ENCODE measurements around the gene RILPL1. TPM values are rescaled to one million over a fixed set of nuclear protein-coding genes. Genes with fewer than 3 reads are reported as not detected.

Gene RILPL1
- total and polyA plus RNA-seq, 2 donors (not counting 1 experiment from before 2014, with no cell fraction given), result 7.8 to 15.8 TPM

GRCh38 chr12:123428591-123428990 is 104.9 kb downstream of the RILPL1 start:
- DNase-seq (ENCODE audit: low read depth in 2 of 2), result no peak
- Histone ChIP-seq H4K20me1 (ENCODE audit: control insufficient read depth, extremely low read depth, insufficient read depth, low read length) (no peaks in the 10 kb centered on the region), H3K27ac (ENCODE audit: insufficient read depth, low read length) (no peak overlapping the region), H3K4me2 (ENCODE audit: extremely low read depth, insufficient read depth, low read length) (no peak overlapping the region), H2AFZ (ENCODE audit: low read length) (no peak overlapping the region), H3K27me3 (ENCODE audit: control insufficient read depth, insufficient read depth, low read length) (no peaks in the 10 kb centered on the region), H3K36me3 (ENCODE audit: control insufficient read depth, insufficient read depth, low read length) (no peaks in the 10 kb centered on the region), H3K9ac (ENCODE audit: insufficient read depth, low read length) (no peak overlapping the region), H3K4me1 (ENCODE audit: control insufficient read depth, extremely low read depth, insufficient read depth, low read length) (no peaks in the 10 kb centered on the region), H3K9me3 (ENCODE audit: control insufficient read depth, insufficient read depth, low read depth, low read length) (no peaks in the 10 kb centered on the region), H3K79me2 (ENCODE audit: control insufficient read depth, insufficient read depth, low read length) (no peaks in the 10 kb centered on the region), H3K4me3 (replicated peaks in 1 of 4; ENCODE audit: control extremely low read depth in 1 of 4, insufficient read depth in 1 of 4, low read depth in 3 of 4, low read length in 4 of 4) (no peak overlapping the region)
- TF ChIP-seq CTCF (conservative IDR thresholded peaks at IDR 0.05 in 1 of 2, IDR thresholded peaks at IDR 0.05 in 1 of 2; ENCODE audit: low read depth in 1 of 2, low read length in 2 of 2), result no peak
- no peak for TF ChIP-seq EZH2 (IDR thresholded peaks at IDR 0.05; ENCODE audit: low read length, missing control alignments)

- Histone ChIP-seq H4K20me1 (ENCODE audit: control insufficient read depth, extremely low read depth, insufficient read depth, low read length) (no peaks in the 10 kb centered on the region), H3K27ac (ENCODE audit: insufficient read depth, low read length) (no peak overlapping the region), H3K27me3 (ENCODE audit: control insufficient read depth, insufficient read depth, low read length) (no peaks in the 10 kb centered on the region), H3K4me2 (ENCODE audit: extremely low read depth, insufficient read depth, low read length) (no peak overlapping the region), H3K4me1 (ENCODE audit: control insufficient read depth, extremely low read depth, insufficient read depth, low read length) (no peaks in the 10 kb centered on the region), H3K9ac (ENCODE audit: insufficient read depth, low read length) (no peak overlapping the region), H3K4me3 (replicated peaks in 1 of 4; ENCODE audit: control extremely low read depth in 1 of 4, insufficient read depth in 1 of 4, low read depth in 3 of 4, low read length in 4 of 4) (no peak overlapping the region), H3K9me3 (ENCODE audit: control insufficient read depth, insufficient read depth, low read depth, low read length) (no peaks in the 10 kb centered on the region), H2AFZ (ENCODE audit: low read length) (no peak overlapping the region), H3K36me3 (ENCODE audit: control insufficient read depth, insufficient read depth, low read length) (no peaks in the 10 kb centered on the region), H3K79me2 (ENCODE audit: control insufficient read depth, insufficient read depth, low read length) (no peaks in the 10 kb centered on the region)
- TF ChIP-seq EZH2 (IDR thresholded peaks at IDR 0.05; ENCODE audit: low read length, missing control alignments), result no peak
- no peak for TF ChIP-seq CTCF (conservative IDR thresholded peaks at IDR 0.05 in 1 of 2, IDR thresholded peaks at IDR 0.05 in 1 of 2; ENCODE audit: low read depth in 1 of 2, low read length in 2 of 2)
- no peak for DNase-seq (ENCODE audit: low read depth in 2 of 2)
Observed at GRCh38 chr12:123427036-123427769, 106.3 kb downstream of the RILPL1 start.

GRCh38 chr12:123421314-123421713 is 112.2 kb downstream of the RILPL1 start:
- no peak overlapping the region for H3K4me2 ChIP-seq (ENCODE audit: extremely low read depth, insufficient read depth, low read length)
- H3K4me3 ChIP-seq (replicated peaks in 1 of 4; ENCODE audit: control extremely low read depth in 1 of 4, insufficient read depth in 1 of 4, low read depth in 3 of 4, low read length in 4 of 4), result no peak overlapping the region
- H3K9me3 ChIP-seq (ENCODE audit: control insufficient read depth, insufficient read depth, low read depth, low read length), result no peaks in the 10 kb centered on the region
- H3K79me2 ChIP-seq (ENCODE audit: control insufficient read depth, insufficient read depth, low read length), result no peaks in the 10 kb centered on the region
- no peak overlapping the region for H3K27ac ChIP-seq (ENCODE audit: insufficient read depth, low read length)
- TF ChIP-seq CTCF (conservative IDR thresholded peaks at IDR 0.05 in 1 of 2, IDR thresholded peaks at IDR 0.05 in 1 of 2; ENCODE audit: low read depth in 1 of 2, low read length in 2 of 2), result no peak
- TF ChIP-seq EZH2 (IDR thresholded peaks at IDR 0.05; ENCODE audit: low read length, missing control alignments), result no peak
- no peaks in the 10 kb centered on the region for H4K20me1 ChIP-seq (ENCODE audit: control insufficient read depth, extremely low read depth, insufficient read depth, low read length)
- H3K27me3 ChIP-seq (ENCODE audit: control insufficient read depth, insufficient read depth, low read length), result no peaks in the 10 kb centered on the region
- no peak for DNase-seq (ENCODE audit: low read depth in 2 of 2)
- no peak overlapping the region for H3K9ac ChIP-seq (ENCODE audit: insufficient read depth, low read length)
- no peak overlapping the region for H2AFZ ChIP-seq (ENCODE audit: low read length)
- H3K4me1 ChIP-seq (ENCODE audit: control insufficient read depth, extremely low read depth, insufficient read depth, low read length), result no peaks in the 10 kb centered on the region
- no peaks in the 10 kb centered on the region for H3K36me3 ChIP-seq (ENCODE audit: control insufficient read depth, insufficient read depth, low read length)

Other genes with a start within 250 kb of the RILPL1 start
- gene SBNO1, start 168.9 kb downstream of the RILPL1 start, total RNA-seq, result 20.8 and 21.8 TPM in 2 replicates
- gene SBNO1, start 168.9 kb downstream of the RILPL1 start, polyA plus RNA-seq, result 15.6 and 16.1 TPM in 2 replicates
- 39.8 and 56.1 TPM in 2 replicates for gene KMT5A, start 149.6 kb downstream of the RILPL1 start, total RNA-seq
- gene KMT5A, start 149.6 kb downstream of the RILPL1 start, polyA plus RNA-seq, result 42.9 and 52.6 TPM in 2 replicates
- gene RILPL2, start 97.0 kb downstream of the RILPL1 start, total RNA-seq, result 3.1 and 4.5 TPM in 2 replicates
- gene RILPL2, start 97.0 kb downstream of the RILPL1 start, polyA plus RNA-seq, result 3.5 and 3.7 TPM in 2 replicates
- gene SNRNP35, start 75.6 kb downstream of the RILPL1 start, total RNA-seq, result 18.5 and 20.8 TPM in 2 replicates
- 16.1 and 21.5 TPM in 2 replicates for gene SNRNP35, start 75.6 kb downstream of the RILPL1 start, polyA plus RNA-seq
- gene TMED2, start 50.8 kb upstream of the RILPL1 start, total RNA-seq, result 313 and 384 TPM in 2 replicates
- gene TMED2, start 50.8 kb upstream of the RILPL1 start, polyA plus RNA-seq, result 324 and 398 TPM in 2 replicates
- 13.9 and 14.9 TPM in 2 replicates for gene DDX55, start 68.4 kb upstream of the RILPL1 start, total RNA-seq
- gene DDX55, start 68.4 kb upstream of the RILPL1 start, polyA plus RNA-seq, result 11.2 and 17.5 TPM in 2 replicates
- gene EIF2B1, start 100.0 kb upstream of the RILPL1 start, total RNA-seq, result 23.1 and 28.0 TPM in 2 replicates
- gene EIF2B1, start 100.0 kb upstream of the RILPL1 start, polyA plus RNA-seq, result 36.1 and 44.6 TPM in 2 replicates
- 29.8 and 39.3 TPM in 2 replicates for gene GTF2H3, start 100.1 kb upstream of the RILPL1 start, total RNA-seq
- 56.3 and 70.1 TPM in 2 replicates for gene GTF2H3, start 100.1 kb upstream of the RILPL1 start, polyA plus RNA-seq
- gene TCTN2, start 137.4 kb upstream of the RILPL1 start, total RNA-seq, result 6.7 and 7.9 TPM in 2 replicates
- 11.6 and 14.8 TPM in 2 replicates for gene TCTN2, start 137.4 kb upstream of the RILPL1 start, polyA plus RNA-seq
- 16.3 and 22.1 TPM in 2 replicates for gene ATP6V0A2, start 178.6 kb upstream of the RILPL1 start, total RNA-seq
- 21.7 and 25.3 TPM in 2 replicates for gene ATP6V0A2, start 178.6 kb upstream of the RILPL1 start, polyA plus RNA-seq
- 0.26 and 0.33 TPM in 2 replicates for gene DNAH10, start 228.6 kb upstream of the RILPL1 start, total RNA-seq
- gene DNAH10, start 228.6 kb upstream of the RILPL1 start, polyA plus RNA-seq, result 0.06 and 0.12 TPM in 2 replicates

Data from fibroblast of lung (primary cell).